Activated T-cell treated with anti-CD3 and anti-CD28 coated beads, Interleukin-2, amount 50 U/mL, for 4 hours (primary cell): Measurements from ENCODE around the gene UNC79. TPM values are rescaled to one million over a fixed set of nuclear protein-coding genes. Genes with fewer than 3 reads are reported as not detected.

Experiments used
- ATAC-seq, 2 donors: fragments of 200-7000 bp; cut with Tn5 transposase; one replicate each; pipeline ENCODE4 v1.10.0; 2021
- DNase-seq: peaks from one replicate; pipeline ENCODE4 v3.0.0-alpha.2; 2020
- H3K27me3 Mint-ChIP-seq: one replicate; pipeline ENCODE4 v1.8.0; 2021; ENCODE audit warnings: low read depth, mixed read lengths
- H3K36me3 Mint-ChIP-seq: one replicate; pipeline ENCODE4 v1.8.0; 2022; ENCODE audit warnings: mixed read lengths; ENCODE audit not compliant: insufficient read depth
- H3K4me1 Mint-ChIP-seq: one replicate; pipeline ENCODE4 v1.8.0; 2021; ENCODE audit warnings: low read depth, mixed read lengths
- H3K4me3 Mint-ChIP-seq: one replicate; pipeline ENCODE4 v1.8.0; 2021; ENCODE audit warnings: mild to moderate bottlenecking, moderate library complexity, mixed read lengths
- H3K9me3 Mint-ChIP-seq: one replicate; pipeline ENCODE4 v1.8.0; 2021; ENCODE audit warnings: mixed read lengths
- total RNA-seq, 3 donors: library from RNA; stranded (reverse); gene quantifications; one replicate each; pipeline ENCODE4 v1.2.1, GENCODE V29; 2021

Gene UNC79
- total RNA-seq, 3 donors from 2014 or later: not detected

- no peak overlapping the region for H3K4me3 Mint-ChIP-seq
- DNase-seq: no peak
- no peaks in the 10 kb centered on the region for H3K36me3 Mint-ChIP-seq
- H3K4me1 Mint-ChIP-seq: no peaks in the 10 kb centered on the region
- no peaks in the 10 kb centered on the region for H3K9me3 Mint-ChIP-seq
- peaks cover 19% of the 10 kb centered on the region for H3K27me3 Mint-ChIP-seq
- no peak for ATAC-seq
Measured at GRCh38 chr14:93546642-93547041, 115.9 kb downstream of the UNC79 start.

- H3K4me1 Mint-ChIP-seq: no peaks in the 10 kb centered on the region
- peaks cover 26% of the 10 kb centered on the region for H3K27me3 Mint-ChIP-seq
- H3K4me3 Mint-ChIP-seq: no peak overlapping the region
Measured at GRCh38 chr14:93548102-93548843, 117.5 kb downstream of the UNC79 start.

GRCh38 chr14:93549595-93549994 lies 118.9 kb downstream of the UNC79 start:
- ATAC-seq (no peak), DNase-seq (no peak)
- H3K27me3 Mint-ChIP-seq: peaks cover 24% of the 10 kb centered on the region
- no peaks in the 10 kb centered on the region for H3K36me3 Mint-ChIP-seq
- H3K9me3 Mint-ChIP-seq: no peaks in the 10 kb centered on the region
- H3K4me3 Mint-ChIP-seq: no peak overlapping the region
- no peaks in the 10 kb centered on the region for H3K4me1 Mint-ChIP-seq

More at GRCh38 chr14:93548102-93548843, 117.5 kb downstream of the UNC79 start:
- no peak for ATAC-seq
- DNase-seq: no peak
- Mint-ChIP-seq H3K9me3 (no peaks in the 10 kb centered on the region), H3K36me3 (no peaks in the 10 kb centered on the region)

GRCh38 chr14:93564918-93565317 lies 134.2 kb downstream of the UNC79 start:
- Mint-ChIP-seq H3K27me3 (peaks cover 9% of the 10 kb centered on the region), H3K9me3 (no peaks in the 10 kb centered on the region), H3K4me3 (no peak overlapping the region), H3K36me3 (no peaks in the 10 kb centered on the region), H3K4me1 (no peaks in the 10 kb centered on the region)
- ATAC-seq (no peak), DNase-seq (no peak)

- Mint-ChIP-seq H3K4me3 (no peak overlapping the region), H3K9me3 (no peaks in the 10 kb centered on the region), H3K27me3 (peaks cover 7% of the 10 kb centered on the region), H3K36me3 (no peaks in the 10 kb centered on the region), H3K4me1 (no peaks in the 10 kb centered on the region)
- DNase-seq (no peak), ATAC-seq (no peak)
Measured at GRCh38 chr14:93566065-93566693, 135.4 kb downstream of the UNC79 start.

GRCh38 chr14:93571275-93571674 lies 140.5 kb downstream of the UNC79 start:
- H3K4me3 Mint-ChIP-seq: no peak overlapping the region
- no peaks in the 10 kb centered on the region for H3K36me3 Mint-ChIP-seq
- no peaks in the 10 kb centered on the region for H3K9me3 Mint-ChIP-seq
- H3K27me3 Mint-ChIP-seq: peaks cover 5% of the 10 kb centered on the region
- no peak for ATAC-seq
- no peaks in the 10 kb centered on the region for H3K4me1 Mint-ChIP-seq
- no peak for DNase-seq

- H3K4me3 Mint-ChIP-seq: no peak overlapping the region
- ATAC-seq (no peak), DNase-seq (no peak)
- peaks cover 7% of the 10 kb centered on the region for H3K27me3 Mint-ChIP-seq
- no peaks in the 10 kb centered on the region for H3K4me1 Mint-ChIP-seq
- H3K36me3 Mint-ChIP-seq: no peaks in the 10 kb centered on the region
- no peaks in the 10 kb centered on the region for H3K9me3 Mint-ChIP-seq
Measured at GRCh38 chr14:93579178-93579577, 148.4 kb downstream of the UNC79 start.

- Mint-ChIP-seq H3K4me1 (no peaks in the 10 kb centered on the region), H3K9me3 (no peaks in the 10 kb centered on the region), H3K36me3 (no peaks in the 10 kb centered on the region), H3K27me3 (peaks cover 12% of the 10 kb centered on the region), H3K4me3 (no peak overlapping the region)
- no peak for DNase-seq
- no peak for ATAC-seq
Measured at GRCh38 chr14:93582516-93582915, 151.8 kb downstream of the UNC79 start.

GRCh38 chr14:93587330-93587729 lies 156.6 kb downstream of the UNC79 start:
- Mint-ChIP-seq H3K4me1 (no peaks in the 10 kb centered on the region), H3K36me3 (no peaks in the 10 kb centered on the region), H3K27me3 (peaks cover 15% of the 10 kb centered on the region), H3K9me3 (no peaks in the 10 kb centered on the region), H3K4me3 (no peak overlapping the region)
- ATAC-seq (no peak), DNase-seq (no peak)

GRCh38 chr14:93591506-93591905 lies 160.8 kb downstream of the UNC79 start:
- ATAC-seq (no peak), DNase-seq (no peak)
- peaks cover 9% of the 10 kb centered on the region for H3K27me3 Mint-ChIP-seq
- no peaks in the 10 kb centered on the region for H3K36me3 Mint-ChIP-seq
- H3K4me1 Mint-ChIP-seq: no peaks in the 10 kb centered on the region
- H3K9me3 Mint-ChIP-seq: no peaks in the 10 kb centered on the region
- H3K4me3 Mint-ChIP-seq: no peak overlapping the region

GRCh38 chr14:93592786-93593185 lies 162.0 kb downstream of the UNC79 start:
- no peak for DNase-seq
- H3K4me1 Mint-ChIP-seq: no peaks in the 10 kb centered on the region
- H3K4me3 Mint-ChIP-seq: no peak overlapping the region
- H3K9me3 Mint-ChIP-seq: no peaks in the 10 kb centered on the region
- peaks cover 6% of the 10 kb centered on the region for H3K27me3 Mint-ChIP-seq
- no peak for ATAC-seq
- no peaks in the 10 kb centered on the region for H3K36me3 Mint-ChIP-seq

GRCh38 chr14:93606091-93606490 lies 175.4 kb downstream of the UNC79 start:
- DNase-seq: no peak
- H3K27me3 Mint-ChIP-seq: peaks cover 26% of the 10 kb centered on the region
- no peak overlapping the region for H3K4me3 Mint-ChIP-seq
- no peaks in the 10 kb centered on the region for H3K36me3 Mint-ChIP-seq
- no peaks in the 10 kb centered on the region for H3K9me3 Mint-ChIP-seq
- no peak for ATAC-seq
- H3K4me1 Mint-ChIP-seq: no peaks in the 10 kb centered on the region

GRCh38 chr14:93619176-93619793 lies 188.5 kb downstream of the UNC79 start:
- DNase-seq: no peak
- Mint-ChIP-seq H3K9me3 (no peaks in the 10 kb centered on the region), H3K4me1 (no peaks in the 10 kb centered on the region), H3K36me3 (no peaks in the 10 kb centered on the region), H3K27me3 (peaks cover 4% of the 10 kb centered on the region), H3K4me3 (no peak overlapping the region)
- no peak for ATAC-seq

GRCh38 chr14:93628048-93628447 lies 197.3 kb downstream of the UNC79 start:
- Mint-ChIP-seq H3K9me3 (no peaks in the 10 kb centered on the region), H3K27me3 (peaks cover 21% of the 10 kb centered on the region), H3K4me3 (no peak overlapping the region), H3K4me1 (no peaks in the 10 kb centered on the region), H3K36me3 (no peaks in the 10 kb centered on the region)
- no peak for ATAC-seq
- DNase-seq: no peak

- no peaks in the 10 kb centered on the region for H3K9me3 Mint-ChIP-seq
- ATAC-seq: no peak
Measured at GRCh38 chr14:93629643-93630042, 198.9 kb downstream of the UNC79 start.

More at GRCh38 chr14:93629643-93630042, 198.9 kb downstream of the UNC79 start:
- no peak for DNase-seq
- no peaks in the 10 kb centered on the region for H3K4me1 Mint-ChIP-seq
- H3K4me3 Mint-ChIP-seq: no peak overlapping the region
- no peaks in the 10 kb centered on the region for H3K36me3 Mint-ChIP-seq
- peaks cover 21% of the 10 kb centered on the region for H3K27me3 Mint-ChIP-seq
